DND-41 (cell line): ENCODE measurements around the gene DTNBP1.

ENCODE experiments used
- CTCF ChIP-seq: IDR thresholded peaks from 2 replicates; pipeline ENCODE4 v1.5.1; 2012; ENCODE audit warnings: borderline replicate concordance, low read length, moderate library complexity, mild to moderate bottlenecking; ENCODE audit not compliant: poor library complexity, severe bottlenecking; ENCODE audit errors: extremely low read depth
- EZH2 ChIP-seq: IDR thresholded peaks from 3 replicates; pipeline ENCODE4 v1.6.1; 2012; ENCODE audit warnings: borderline replicate concordance, low read depth, mild to moderate bottlenecking, moderate library complexity, low read length, inconsistent platforms; ENCODE audit not compliant: severe bottlenecking

- TF ChIP-seq EZH2 (no peak), CTCF (no peak)
Measured at GRCh38 chr6:15626878-15627674, 35.8 kb downstream of the DTNBP1 start.
